ENCODE results near the gene BID. TPM values are rescaled to one million over a fixed set of nuclear protein-coding genes. Genes with fewer than 3 reads are reported as not detected.

The BID gene
- total RNA-seq, 2 experiments from 2014 or later: 16.3 to 19.9 TPM

- Mint-ChIP-seq H3K9me3 (no peaks in the 10 kb centered on the region), H3K4me1 (ENCODE audit: low read depth) (peaks cover 22% of the 10 kb centered on the region), H3K4me3 (no peak overlapping the region), H3K27me3 (no peaks in the 10 kb centered on the region), H3K27ac (no peak overlapping the region), H3K36me3 (ENCODE audit: low read depth) (no peaks in the 10 kb centered on the region)
- no peak for TF ChIP-seq CTCF (IDR thresholded peaks at IDR 0.05)
- no peak for DNase-seq
- POLR2A ChIA-PET: no interaction called here
- ATAC-seq: no peak
- intact Hi-C loops (cut with micrococcal nuclease): no loop called here
- CTCF ChIA-PET: interaction anchor here (1.6 to 2.1 kb wide), 2 partner anchors 19 to 24 kb away, joined by 4 to 6 read pairs; no protein-coding TSS in a partner anchor
Observed at GRCh38 chr22:17761138-17761488, 13.2 kb downstream of the BID start.

GRCh38 chr22:17754233-17754925 is 19.9 kb downstream of the BID start:
- ATAC-seq (peak; percentile 76), DNase-seq (peak; percentile 63)
- Mint-ChIP-seq H3K27ac (no peak overlapping the region), H3K9me3 (no peaks in the 10 kb centered on the region), H3K4me3 (no peak overlapping the region), H3K36me3 (ENCODE audit: low read depth) (no peaks in the 10 kb centered on the region), H3K27me3 (no peaks in the 10 kb centered on the region), H3K4me1 (ENCODE audit: low read depth) (peaks cover 4% of the 10 kb centered on the region)
- ChIA-PET POLR2A (no interaction called here), CTCF (interaction anchor here (0.7 to 4.3 kb wide), 8 partner anchors 11 to 330 kb away, joined by 3 to 30 read pairs (median 6); no protein-coding TSS in a partner anchor)
- intact Hi-C loops (cut with micrococcal nuclease): no loop called here
- peak; percentile 61 for TF ChIP-seq CTCF (IDR thresholded peaks at IDR 0.05)

- DNase-seq: no peak
- ChIA-PET POLR2A (no interaction called here), CTCF (interaction anchor here (1.3 to 4.3 kb wide), 5 partner anchors 12 to 76 kb away, joined by 5 to 30 read pairs (median 6); no protein-coding TSS in a partner anchor)
- H3K36me3 Mint-ChIP-seq (ENCODE audit: low read depth): no peaks in the 10 kb centered on the region
- H3K27me3 Mint-ChIP-seq: no peaks in the 10 kb centered on the region
- H3K4me1 Mint-ChIP-seq (ENCODE audit: low read depth): peaks cover 4% of the 10 kb centered on the region
- intact Hi-C loops (cut with micrococcal nuclease): no loop called here
- H3K27ac Mint-ChIP-seq: no peak overlapping the region
- no peaks in the 10 kb centered on the region for H3K9me3 Mint-ChIP-seq
- TF ChIP-seq CTCF (IDR thresholded peaks at IDR 0.05): no peak
- no peak overlapping the region for H3K4me3 Mint-ChIP-seq
- no peak for ATAC-seq
Observed at GRCh38 chr22:17753401-17753989, 20.8 kb downstream of the BID start.

GRCh38 chr22:17751596-17751995 is 22.7 kb downstream of the BID start:
- ATAC-seq (no peak), DNase-seq (no peak)
- H3K9me3 Mint-ChIP-seq: no peaks in the 10 kb centered on the region
- peaks cover 4% of the 10 kb centered on the region for H3K4me1 Mint-ChIP-seq (ENCODE audit: low read depth)
- TF ChIP-seq CTCF (IDR thresholded peaks at IDR 0.05): no peak
- no peaks in the 10 kb centered on the region for H3K36me3 Mint-ChIP-seq (ENCODE audit: low read depth)
- POLR2A ChIA-PET: no interaction called here
- H3K27ac Mint-ChIP-seq: no peak overlapping the region
- H3K4me3 Mint-ChIP-seq: no peak overlapping the region
- intact Hi-C loops (cut with micrococcal nuclease): no loop called here
- no peaks in the 10 kb centered on the region for H3K27me3 Mint-ChIP-seq
- CTCF ChIA-PET: interaction anchor here (1.2 to 4.3 kb wide), 4 partner anchors 10 to 33 kb away, joined by 4 to 30 read pairs (median 11); no protein-coding TSS in a partner anchor
